Retinal pigment epithelial cell (primary cell): ENCODE results near the gene XPR1.

Experiments
- DNase-seq: peaks from one replicate; pipeline ENCODE4 v3.0.0-alpha.2; 2010; ENCODE audit warnings: low read depth
- H3K4me3 ChIP-seq: 2 replicates; pipeline ENCODE4 v1.5.1; 2011; ENCODE audit warnings: mild to moderate bottlenecking, low read length, control low read depth, moderate library complexity
- TF ChIP-seq, protein P1 (sequence below): conservative IDR thresholded peaks from 2 replicates; pipeline ENCODE4 v1.5.1; 2011; ENCODE audit warnings: low read depth, low read length, control low read depth, inconsistent platforms

Gene XPR1

DNA sequence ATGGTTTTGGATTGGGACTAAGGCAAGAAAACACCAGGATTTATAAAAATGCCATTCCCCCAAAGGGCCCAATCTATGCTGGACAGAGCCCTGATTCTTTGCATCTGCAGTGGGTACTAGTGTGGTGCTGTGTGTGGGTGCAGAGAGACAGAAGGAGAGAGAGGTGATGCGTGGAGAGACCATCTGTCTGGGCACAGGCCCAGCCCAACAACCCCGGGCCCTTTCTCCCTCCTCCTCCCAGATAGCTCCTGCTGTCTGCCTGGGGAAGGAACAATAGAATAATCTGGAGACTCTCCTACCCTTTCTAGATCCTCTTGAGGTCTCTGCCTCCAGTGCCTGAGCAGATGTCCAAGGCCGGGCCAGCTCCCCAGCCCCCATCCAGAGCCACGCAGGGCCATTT lies 296.0 kb downstream of the XPR1 start:
- DNase-seq = no peak
- TF ChIP-seq, protein P1, sequence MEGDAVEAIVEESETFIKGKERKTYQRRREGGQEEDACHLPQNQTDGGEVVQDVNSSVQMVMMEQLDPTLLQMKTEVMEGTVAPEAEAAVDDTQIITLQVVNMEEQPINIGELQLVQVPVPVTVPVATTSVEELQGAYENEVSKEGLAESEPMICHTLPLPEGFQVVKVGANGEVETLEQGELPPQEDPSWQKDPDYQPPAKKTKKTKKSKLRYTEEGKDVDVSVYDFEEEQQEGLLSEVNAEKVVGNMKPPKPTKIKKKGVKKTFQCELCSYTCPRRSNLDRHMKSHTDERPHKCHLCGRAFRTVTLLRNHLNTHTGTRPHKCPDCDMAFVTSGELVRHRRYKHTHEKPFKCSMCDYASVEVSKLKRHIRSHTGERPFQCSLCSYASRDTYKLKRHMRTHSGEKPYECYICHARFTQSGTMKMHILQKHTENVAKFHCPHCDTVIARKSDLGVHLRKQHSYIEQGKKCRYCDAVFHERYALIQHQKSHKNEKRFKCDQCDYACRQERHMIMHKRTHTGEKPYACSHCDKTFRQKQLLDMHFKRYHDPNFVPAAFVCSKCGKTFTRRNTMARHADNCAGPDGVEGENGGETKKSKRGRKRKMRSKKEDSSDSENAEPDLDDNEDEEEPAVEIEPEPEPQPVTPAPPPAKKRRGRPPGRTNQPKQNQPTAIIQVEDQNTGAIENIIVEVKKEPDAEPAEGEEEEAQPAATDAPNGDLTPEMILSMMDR = no peak
- no peak overlapping the region for H3K4me3 ChIP-seq

DNA sequence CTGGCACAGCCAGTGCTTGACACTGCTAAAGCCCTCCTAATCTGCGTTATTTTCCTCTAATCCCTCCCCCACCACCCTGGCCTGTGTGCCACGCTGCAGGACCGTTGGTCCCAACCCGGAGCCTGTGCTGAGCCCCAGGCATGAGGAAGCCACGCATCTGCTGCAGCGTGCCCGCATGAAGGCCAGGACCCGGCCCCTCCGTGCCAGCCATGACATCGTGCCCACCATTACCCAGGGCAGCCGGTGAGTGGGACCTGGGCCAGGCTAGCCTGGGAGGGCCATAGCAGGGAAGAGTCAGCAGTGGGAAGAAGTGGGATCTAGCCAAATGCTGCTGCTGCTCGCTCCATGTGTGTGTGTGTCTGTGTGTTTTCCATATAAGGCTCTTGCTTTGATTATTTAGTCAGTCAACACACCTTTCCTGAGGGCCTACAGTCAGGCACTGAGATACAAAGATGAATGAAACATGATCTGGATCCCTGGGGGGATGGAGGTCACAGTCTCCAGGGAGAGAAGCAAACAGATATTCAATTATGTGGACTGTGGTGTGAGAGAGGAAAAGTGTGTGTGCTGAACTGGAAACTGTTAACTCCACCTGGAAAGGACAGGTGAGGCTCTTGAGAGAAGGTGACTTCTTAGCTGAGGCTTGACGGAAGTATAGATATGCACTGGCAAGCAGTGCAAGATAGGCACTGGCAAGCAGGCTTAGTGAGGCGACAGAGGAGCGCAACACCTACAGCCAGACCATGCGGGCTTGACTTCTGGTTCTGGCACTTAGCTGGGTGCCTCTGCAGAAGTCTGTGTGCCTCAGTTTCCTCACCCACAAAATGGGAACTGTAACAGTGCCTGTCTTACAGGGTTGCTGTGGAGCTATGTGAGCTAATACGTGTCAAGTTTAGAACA lies 296.8 kb downstream of the XPR1 start:
- H3K4me3 ChIP-seq = no peak overlapping the region
- DNase-seq = no peak
- TF ChIP-seq, protein P1 = no peak

DNA sequence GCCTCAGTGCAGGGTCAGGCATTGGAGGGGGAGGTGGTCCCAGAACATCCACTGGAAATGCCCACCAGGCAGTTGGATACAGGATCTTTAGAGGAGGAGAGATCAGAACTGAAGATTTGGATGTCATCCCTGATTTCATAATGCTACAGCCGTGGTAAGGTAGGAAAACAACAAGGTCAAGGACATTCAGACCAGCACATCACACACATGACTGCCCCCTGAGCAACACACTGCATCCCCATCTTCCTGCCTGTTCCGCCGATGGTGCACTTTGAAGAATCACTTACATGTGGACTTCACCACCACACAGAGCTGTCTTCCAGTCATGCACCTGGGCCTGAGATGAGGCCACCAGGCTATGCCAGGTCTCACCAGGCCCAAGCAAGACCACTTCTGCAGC lies 297.6 kb downstream of the XPR1 start:
- TF ChIP-seq, protein P1 = no peak
- no peak overlapping the region for H3K4me3 ChIP-seq
- no peak for DNase-seq

DNA sequence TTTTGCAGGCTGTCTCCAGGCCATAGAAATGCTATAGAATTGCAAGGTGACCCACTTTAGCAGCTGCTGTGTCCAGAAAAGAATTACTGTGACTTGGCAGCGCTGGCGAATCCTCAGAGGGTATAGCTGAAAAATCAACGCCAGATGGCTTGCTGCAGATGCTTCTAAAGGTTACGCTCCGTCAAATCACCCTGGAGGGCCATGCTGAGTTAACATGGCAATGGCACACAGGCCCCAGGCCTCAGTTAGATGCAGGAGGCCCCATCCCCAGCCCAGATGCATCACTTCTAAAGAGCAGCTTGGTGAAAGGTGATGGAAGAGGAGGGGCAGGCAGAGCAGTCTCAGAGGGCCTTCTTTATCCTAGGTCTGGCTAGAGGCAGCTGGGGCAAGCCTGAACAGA lies 298.9 kb downstream of the XPR1 start:
- TF ChIP-seq, protein P1 = no peak
- no peak for DNase-seq
- H3K4me3 ChIP-seq = no peak overlapping the region

DNA sequence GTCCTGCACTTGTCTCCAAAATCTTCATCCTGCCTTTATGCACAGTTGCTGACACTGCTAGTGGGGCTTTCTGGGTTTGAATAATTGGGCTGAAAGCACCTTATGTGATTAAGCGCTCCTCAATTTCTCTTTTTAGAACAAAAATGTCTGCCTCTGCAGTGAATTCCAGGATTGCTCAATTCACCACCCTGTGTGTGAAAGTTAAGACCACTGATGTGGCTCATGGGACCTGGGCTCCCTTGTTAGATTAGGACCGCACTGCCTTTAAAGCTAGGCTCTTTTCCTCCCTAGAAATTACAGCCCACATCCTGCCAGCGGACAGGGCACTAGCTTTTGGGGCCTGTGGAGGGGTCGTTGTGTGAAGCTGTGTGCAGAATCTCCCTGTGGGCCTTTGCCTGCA lies 299.7 kb downstream of the XPR1 start:
- no peak for DNase-seq
- TF ChIP-seq, protein P1 = no peak
- H3K4me3 ChIP-seq = no peak overlapping the region

DNA sequence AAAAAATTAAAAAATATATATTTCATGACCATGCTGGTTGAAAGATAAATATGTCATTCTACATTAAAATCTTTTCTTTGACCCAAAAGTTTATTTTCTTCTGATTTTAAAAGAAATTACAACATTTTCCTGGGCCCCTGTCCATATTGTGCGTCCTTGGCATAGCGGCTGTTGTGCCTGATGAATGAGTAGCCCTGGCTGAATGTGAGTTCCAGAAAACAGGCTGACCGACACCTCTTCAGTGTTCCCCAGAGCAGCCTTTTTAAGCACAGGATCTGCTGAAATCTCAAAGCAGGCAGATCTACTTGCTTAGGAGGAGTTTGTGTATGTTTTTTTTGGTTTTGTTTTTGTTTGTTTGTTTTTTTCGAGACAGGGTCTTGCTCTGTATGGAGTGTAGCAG lies 300.6 kb downstream of the XPR1 start:
- TF ChIP-seq, protein P1 = no peak
- no peak overlapping the region for H3K4me3 ChIP-seq
- no peak for DNase-seq

DNA sequence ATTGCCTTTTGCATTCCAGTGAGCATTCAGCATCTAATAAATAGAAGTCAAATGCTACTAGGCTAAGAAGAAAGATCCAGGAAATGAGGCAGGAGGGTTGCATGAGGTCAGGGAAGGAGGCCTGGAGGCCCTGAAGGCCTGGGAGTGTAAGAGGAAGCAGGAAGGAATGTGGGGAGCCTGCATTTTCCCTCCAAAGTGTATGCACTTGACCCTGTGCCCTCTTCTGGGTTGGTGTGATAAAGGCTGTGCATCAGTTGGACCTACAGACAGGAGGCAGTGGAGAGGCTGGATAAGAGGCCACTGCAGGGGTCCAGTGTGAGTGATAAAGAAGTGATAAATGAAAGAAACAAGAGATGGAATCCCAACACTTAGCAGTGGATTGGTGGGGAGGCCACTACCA lies 301.3 kb downstream of the XPR1 start:
- TF ChIP-seq, protein P1 = no peak
- DNase-seq = no peak
- no peak overlapping the region for H3K4me3 ChIP-seq
